ENCODE data around the gene MATN1.
A peak's percentile ranks its signal among the peaks of the same experiment; 100 is the strongest.

The MATN1 gene

DNA sequence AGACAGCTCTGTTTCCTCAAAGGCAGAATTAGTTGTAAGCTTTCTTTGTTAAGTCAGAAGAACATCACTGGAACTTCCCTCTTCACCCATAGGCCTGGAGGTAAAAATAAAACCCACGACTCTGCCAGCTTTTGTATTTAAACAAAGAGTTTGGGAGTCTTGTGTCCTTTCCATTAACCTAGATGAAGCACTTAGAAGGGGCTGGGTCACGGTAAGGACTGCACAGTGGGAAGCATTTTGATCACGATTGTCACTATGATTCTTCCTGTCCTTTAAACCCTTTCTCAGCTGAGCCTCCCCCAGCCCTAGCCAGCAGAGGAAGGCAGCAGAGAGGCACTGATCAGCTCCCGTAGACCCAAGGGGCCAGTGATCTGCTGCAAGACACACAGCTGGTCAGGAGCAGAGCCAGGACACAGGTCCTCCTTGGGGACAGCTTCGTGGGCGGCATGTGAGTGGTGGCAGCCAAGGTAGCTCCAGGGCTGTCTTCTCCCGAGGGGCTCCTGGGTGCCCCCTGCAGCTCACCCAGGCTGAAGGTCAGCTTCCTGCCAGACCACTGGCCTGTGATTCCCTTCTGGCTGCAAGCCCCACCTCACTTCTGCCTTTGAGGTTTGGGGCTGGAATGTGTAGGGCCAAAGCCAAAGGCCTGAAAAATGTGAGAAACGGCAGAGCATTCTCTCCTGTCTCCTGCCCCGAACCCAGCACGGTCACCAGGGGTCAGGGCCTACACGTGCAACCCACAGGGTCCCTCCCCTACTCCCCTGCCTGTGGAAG lies 38.2 kb upstream of the MATN1 start:
- Histone ChIP-seq H3F3A (ENCODE audit: low read depth) (no peaks in the 10 kb centered on the region), H3K4me3 (ENCODE audit: low read length, poor library complexity, severe bottlenecking) (peak overlapping the region; percentile 2), H3K4me1 (ENCODE audit: insufficient read depth, low read length, poor library complexity, severe bottlenecking) (peaks cover 55% of the 10 kb centered on the region), H3K4me2 (ENCODE audit: low read depth, low read length, poor library complexity, severe bottlenecking) (peak overlapping the region; percentile 23), H3K9me2 (replicated peaks; ENCODE audit: low read depth, low read length) (no peaks in the 10 kb centered on the region), H3K9me3 (ENCODE audit: insufficient read depth, low read depth, low read length) (no peaks in the 10 kb centered on the region), H3K79me2 (ENCODE audit: insufficient read depth, low read length) (peaks cover 15% of the 10 kb centered on the region), H3K9ac (ENCODE audit: low read depth, low read length, poor library complexity, severe bottlenecking) (peak overlapping the region; percentile 45), H3K36me3 (ENCODE audit: insufficient read depth, low read length) (no peaks in the 10 kb centered on the region), H2AFZ (ENCODE audit: low read length) (peak overlapping the region; percentile 24), H3K27me3 (ENCODE audit: insufficient read depth, low read length, poor library complexity, severe bottlenecking) (peaks cover 3% of the 10 kb centered on the region), H4K20me1 (ENCODE audit: insufficient read depth, low read length, poor library complexity, severe bottlenecking) (no peaks in the 10 kb centered on the region)
- TF ChIP-seq, protein P1, sequence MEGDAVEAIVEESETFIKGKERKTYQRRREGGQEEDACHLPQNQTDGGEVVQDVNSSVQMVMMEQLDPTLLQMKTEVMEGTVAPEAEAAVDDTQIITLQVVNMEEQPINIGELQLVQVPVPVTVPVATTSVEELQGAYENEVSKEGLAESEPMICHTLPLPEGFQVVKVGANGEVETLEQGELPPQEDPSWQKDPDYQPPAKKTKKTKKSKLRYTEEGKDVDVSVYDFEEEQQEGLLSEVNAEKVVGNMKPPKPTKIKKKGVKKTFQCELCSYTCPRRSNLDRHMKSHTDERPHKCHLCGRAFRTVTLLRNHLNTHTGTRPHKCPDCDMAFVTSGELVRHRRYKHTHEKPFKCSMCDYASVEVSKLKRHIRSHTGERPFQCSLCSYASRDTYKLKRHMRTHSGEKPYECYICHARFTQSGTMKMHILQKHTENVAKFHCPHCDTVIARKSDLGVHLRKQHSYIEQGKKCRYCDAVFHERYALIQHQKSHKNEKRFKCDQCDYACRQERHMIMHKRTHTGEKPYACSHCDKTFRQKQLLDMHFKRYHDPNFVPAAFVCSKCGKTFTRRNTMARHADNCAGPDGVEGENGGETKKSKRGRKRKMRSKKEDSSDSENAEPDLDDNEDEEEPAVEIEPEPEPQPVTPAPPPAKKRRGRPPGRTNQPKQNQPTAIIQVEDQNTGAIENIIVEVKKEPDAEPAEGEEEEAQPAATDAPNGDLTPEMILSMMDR (conservative IDR thresholded peaks at IDR 0.05; ENCODE audit: low read length): no peak
- no peak for TF ChIP-seq EZH2phosphoT487 (IDR thresholded peaks at IDR 0.05; ENCODE audit: borderline replicate concordance)

DNA sequence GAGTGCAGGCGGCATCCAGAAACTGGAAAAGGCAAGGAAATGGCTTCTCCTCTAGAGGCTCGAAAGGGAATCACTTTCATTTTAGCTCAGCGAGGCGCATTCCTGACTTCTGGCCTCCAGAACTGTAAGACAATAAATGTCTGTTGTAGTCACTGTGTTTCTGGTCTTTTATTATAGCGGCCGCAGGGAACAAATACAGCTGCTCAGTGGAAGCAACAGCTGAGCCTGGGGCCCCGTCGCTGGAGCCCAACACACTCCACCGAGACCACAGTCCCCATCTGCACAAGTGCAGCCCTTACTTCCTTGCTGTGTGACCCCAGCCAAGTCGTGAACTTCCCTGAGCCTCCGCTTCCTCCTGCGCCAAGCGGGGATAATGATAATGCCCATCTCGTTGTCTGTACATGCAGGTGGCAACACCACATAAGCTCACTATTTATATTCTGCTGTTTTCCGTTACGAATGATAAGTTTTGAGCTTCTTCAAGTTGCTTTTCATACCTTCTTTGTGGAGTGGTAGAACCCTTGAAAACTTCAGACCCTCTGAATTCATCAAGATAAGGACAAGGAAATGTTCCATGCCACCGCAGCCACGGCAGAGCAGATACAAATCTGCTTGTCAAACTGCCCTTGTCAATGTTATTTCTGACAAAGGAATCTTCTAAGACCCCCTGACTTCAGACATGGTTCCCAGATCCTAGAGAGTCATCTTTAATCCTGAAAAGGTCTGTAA lies 37.4 kb upstream of the MATN1 start:
- Histone ChIP-seq H3K4me2 (ENCODE audit: low read depth, low read length, poor library complexity, severe bottlenecking) (peak overlapping the region; percentile 23), H3K27me3 (ENCODE audit: insufficient read depth, low read length, poor library complexity, severe bottlenecking) (peaks cover 3% of the 10 kb centered on the region), H3K9ac (ENCODE audit: low read depth, low read length, poor library complexity, severe bottlenecking) (peak overlapping the region; percentile 45), H3K79me2 (ENCODE audit: insufficient read depth, low read length) (peaks cover 23% of the 10 kb centered on the region), H3K36me3 (ENCODE audit: insufficient read depth, low read length) (no peaks in the 10 kb centered on the region), H3K9me2 (replicated peaks; ENCODE audit: low read depth, low read length) (no peaks in the 10 kb centered on the region), H3K9me3 (ENCODE audit: insufficient read depth, low read depth, low read length) (no peaks in the 10 kb centered on the region), H2AFZ (ENCODE audit: low read length) (peak overlapping the region; percentile 24), H4K20me1 (ENCODE audit: insufficient read depth, low read length, poor library complexity, severe bottlenecking) (peaks cover 6% of the 10 kb centered on the region), H3F3A (ENCODE audit: low read depth) (no peaks in the 10 kb centered on the region), H3K4me3 (ENCODE audit: low read length, poor library complexity, severe bottlenecking) (peak overlapping the region; percentile 2), H3K4me1 (ENCODE audit: insufficient read depth, low read length, poor library complexity, severe bottlenecking) (peaks cover 61% of the 10 kb centered on the region)
- TF ChIP-seq EZH2phosphoT487 (IDR thresholded peaks at IDR 0.05; ENCODE audit: borderline replicate concordance): no peak
- TF ChIP-seq, protein P1 (conservative IDR thresholded peaks at IDR 0.05; ENCODE audit: low read length): no peak

DNA sequence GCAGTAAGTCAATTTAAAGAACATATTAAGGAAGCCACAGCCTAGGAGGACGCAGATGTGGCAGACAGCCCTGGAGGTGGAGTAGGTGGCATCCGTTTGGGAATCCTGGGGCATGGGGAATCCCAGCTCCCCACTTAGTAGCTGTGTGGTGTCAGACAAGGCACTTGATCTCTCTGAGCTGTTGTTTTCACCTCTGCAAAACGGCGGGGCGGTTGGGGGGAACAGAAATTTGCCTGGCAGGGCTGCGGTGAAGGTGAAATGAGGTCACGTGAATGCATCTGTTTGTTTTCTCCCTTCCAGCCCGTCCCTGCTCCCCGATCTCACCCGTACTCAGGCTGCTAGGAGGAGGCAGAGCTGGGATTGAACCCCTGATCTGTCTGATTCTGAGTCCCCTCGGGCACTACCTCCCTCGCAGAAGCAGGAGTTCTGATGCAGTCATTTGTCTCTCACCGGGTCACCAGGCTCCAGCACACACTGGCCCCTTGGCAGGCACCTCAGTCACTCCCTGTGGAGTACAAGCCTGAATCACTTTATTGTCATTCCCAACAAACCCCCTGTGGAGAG lies 36.4 kb upstream of the MATN1 start:
- Histone ChIP-seq H4K20me1 (ENCODE audit: insufficient read depth, low read length, poor library complexity, severe bottlenecking) (peaks cover 16% of the 10 kb centered on the region), H3K4me3 (ENCODE audit: low read length, poor library complexity, severe bottlenecking) (no peak overlapping the region), H3K9me2 (replicated peaks; ENCODE audit: low read depth, low read length) (no peaks in the 10 kb centered on the region), H3K9me3 (ENCODE audit: insufficient read depth, low read depth, low read length) (no peaks in the 10 kb centered on the region), H3K9ac (ENCODE audit: low read depth, low read length, poor library complexity, severe bottlenecking) (peak overlapping the region; percentile 45), H3K79me2 (ENCODE audit: insufficient read depth, low read length) (peaks cover 32% of the 10 kb centered on the region), H2AFZ (ENCODE audit: low read length) (no peak overlapping the region), H3F3A (ENCODE audit: low read depth) (no peaks in the 10 kb centered on the region), H3K4me1 (ENCODE audit: insufficient read depth, low read length, poor library complexity, severe bottlenecking) (peaks cover 71% of the 10 kb centered on the region), H3K4me2 (ENCODE audit: low read depth, low read length, poor library complexity, severe bottlenecking) (no peak overlapping the region), H3K27me3 (ENCODE audit: insufficient read depth, low read length, poor library complexity, severe bottlenecking) (peaks cover 3% of the 10 kb centered on the region), H3K36me3 (ENCODE audit: insufficient read depth, low read length) (no peaks in the 10 kb centered on the region)
- TF ChIP-seq, protein P1 (conservative IDR thresholded peaks at IDR 0.05; ENCODE audit: low read length): no peak
- TF ChIP-seq EZH2phosphoT487 (IDR thresholded peaks at IDR 0.05; ENCODE audit: borderline replicate concordance): no peak

All from Loucy (cell line).